GM21723 (cell line): Measurements from ENCODE around the gene PTPRS.
"Not testable (repeated sequence)": the region's sequence is repeated elsewhere in the genome, so short reads cannot be mapped to it uniquely, and the experiment has no call there.

ENCODE experiments used
- ATAC-seq: cut with Tn5 transposase; IDR thresholded peaks from one replicate; pipeline ENCODE4 v1.9.1; 2021; ENCODE audit warnings: mild to moderate bottlenecking, moderate library complexity; ENCODE audit not compliant: unreplicated experiment

Gene PTPRS

DNA sequence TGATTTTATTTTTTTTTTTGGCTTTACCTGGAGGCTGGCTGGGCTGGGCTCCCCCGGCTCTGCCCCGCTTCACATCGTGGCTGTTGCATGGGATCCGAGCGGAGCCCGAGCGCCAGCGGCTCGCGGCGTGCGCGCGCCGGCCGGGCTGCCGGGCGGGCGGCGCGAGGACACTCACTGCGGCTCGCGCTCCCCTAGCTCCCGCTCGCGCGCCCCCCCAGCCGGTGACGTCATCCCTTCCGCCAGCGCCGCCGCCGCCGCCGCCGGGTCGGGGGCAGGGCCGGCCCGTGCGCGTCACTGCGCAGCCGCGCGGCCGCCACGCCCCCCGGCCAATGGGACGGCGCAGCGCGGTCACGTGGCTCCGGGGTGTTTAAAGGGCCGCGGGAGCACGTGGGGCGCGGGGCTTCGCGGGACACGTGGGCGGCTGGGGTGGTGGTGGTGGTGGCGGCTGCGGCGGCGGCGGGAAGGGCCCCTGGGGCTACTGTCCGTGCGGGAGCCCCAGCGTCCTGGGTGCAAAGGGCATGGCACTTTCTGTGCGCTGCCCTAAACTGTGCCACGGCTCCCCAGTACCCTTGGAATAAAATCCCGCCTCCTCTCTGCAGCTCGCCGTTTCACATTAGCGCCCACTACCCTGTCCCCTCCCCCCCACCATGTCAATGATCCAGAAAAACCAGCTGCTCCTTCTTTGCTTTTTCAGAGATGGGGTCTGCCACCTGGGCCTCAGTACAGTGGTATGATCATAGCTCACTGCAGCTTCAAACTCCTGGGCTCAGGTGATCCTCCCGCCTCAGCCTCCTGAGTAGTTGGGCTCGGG lies at the start of gene PTPRS:
TSS of gene PTPRS (minus strand) at position 176 of the 811 bp plus-strand sequence. CDS start 54,672 bp downstream, outside the sequence.
- ATAC-seq, result no peak

DNA sequence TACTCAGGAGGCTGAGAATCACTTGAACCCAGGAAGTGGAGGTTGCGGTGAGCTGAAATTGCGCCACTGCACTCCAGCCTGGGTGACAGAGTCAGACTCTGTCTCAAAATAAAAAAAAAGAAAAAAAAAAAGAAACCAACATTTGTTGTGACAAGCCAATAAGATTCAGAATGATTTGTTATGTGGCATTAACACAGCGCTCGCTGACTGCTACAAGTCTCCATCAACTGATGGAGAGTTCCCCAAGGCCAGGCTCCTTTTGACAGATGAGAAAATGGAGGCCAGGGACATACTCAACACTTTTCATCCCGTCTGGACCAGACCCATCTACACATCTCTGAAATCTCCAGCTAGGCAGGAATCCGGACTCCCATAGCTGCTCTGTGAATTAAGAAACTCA lies 48.7 kb upstream of the PTPRS start:
- ATAC-seq, result no peak

DNA sequence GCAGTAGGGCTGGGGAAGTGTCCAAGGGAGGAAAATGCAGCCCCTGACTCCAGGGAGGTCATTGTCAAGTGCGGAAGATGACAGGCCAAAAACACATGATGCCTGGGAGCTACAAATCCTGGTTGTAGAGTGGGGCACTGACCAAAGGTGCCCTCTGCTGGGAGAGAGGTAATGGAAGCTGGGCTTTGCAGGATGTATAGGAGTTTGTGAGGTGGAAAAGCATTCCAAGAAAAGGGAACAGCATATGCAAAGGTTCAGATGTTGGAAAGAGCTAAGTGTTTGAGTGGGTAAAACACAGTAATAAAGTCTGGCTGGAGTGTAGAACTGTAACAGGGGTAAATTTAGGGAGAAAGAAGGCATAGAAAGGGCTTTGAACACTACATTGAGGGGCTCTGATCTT lies 46.9 kb upstream of the PTPRS start:
- ATAC-seq, result no peak

DNA sequence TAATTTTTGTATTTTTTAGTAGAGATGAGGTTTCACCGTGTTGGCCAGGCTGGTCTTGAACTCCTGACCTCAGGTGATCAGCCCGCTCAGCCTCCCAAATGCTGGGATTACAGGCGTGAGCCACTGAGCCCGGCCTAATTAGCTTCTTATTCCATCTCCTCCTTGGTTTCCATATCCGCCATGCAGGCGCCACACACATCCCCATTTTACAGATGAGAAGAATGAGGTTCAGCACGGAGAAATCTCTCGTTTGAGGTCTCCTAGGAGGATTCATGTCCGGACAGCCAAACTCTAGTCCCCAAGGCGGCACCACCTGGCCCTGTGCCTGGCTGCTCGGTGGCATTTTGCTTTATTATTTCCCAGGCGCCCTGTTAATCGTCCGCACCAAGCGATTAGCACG lies 46.2 kb upstream of the PTPRS start:
- ATAC-seq, result no peak

DNA sequence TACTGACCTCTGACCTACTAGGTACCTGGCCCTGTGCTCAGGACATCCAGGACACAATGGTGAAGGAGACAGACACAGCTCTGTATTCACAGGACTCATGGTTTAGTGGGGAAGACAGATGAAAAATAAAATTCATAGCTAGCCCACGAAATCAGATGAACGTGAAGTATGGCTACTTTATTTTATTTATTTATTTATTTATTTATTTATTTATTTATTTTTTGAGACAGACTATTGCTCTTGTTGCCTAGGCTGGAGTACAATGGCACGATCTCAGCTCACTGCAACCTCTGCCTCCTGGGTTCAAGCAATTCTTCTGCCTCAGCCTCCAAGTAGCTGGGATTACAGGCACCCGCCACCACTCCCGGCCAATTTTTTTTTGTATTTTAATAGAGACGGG lies 40.6 kb upstream of the PTPRS start:
- ATAC-seq, result not testable (repeated sequence)

DNA sequence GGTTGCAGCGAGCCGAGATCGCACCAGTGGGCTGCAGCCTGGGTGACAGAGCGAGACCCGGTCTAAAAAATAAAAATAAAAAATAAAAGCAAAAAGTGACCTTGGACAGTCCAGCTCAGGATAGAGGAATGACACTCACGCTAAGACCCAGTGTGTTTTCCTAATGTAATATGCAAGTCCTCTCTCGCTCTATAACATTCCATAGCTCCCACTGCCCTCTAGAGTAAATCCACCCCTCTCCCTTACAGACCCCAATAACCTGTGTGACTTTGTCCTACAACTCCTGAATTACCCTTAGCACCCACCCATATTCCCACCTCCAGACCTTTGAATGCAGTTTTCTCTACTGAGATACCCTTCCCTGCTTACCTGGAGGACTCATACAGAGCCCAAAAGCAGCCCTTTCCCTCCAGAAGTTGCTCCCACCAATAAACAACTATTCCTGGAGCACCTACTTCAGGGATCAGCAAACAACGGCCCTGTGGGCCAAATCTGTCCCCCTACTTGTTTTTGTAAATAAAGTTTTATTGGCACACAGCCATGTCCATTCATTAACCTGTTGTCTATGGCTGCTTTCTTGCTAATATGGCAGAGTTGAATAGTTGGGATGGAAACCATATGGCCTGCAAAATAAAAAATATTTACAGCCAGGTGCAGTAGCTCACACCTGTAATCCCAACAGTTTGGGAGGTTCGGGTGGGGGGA lies 39.8 kb upstream of the PTPRS start:
- no peak for ATAC-seq

DNA sequence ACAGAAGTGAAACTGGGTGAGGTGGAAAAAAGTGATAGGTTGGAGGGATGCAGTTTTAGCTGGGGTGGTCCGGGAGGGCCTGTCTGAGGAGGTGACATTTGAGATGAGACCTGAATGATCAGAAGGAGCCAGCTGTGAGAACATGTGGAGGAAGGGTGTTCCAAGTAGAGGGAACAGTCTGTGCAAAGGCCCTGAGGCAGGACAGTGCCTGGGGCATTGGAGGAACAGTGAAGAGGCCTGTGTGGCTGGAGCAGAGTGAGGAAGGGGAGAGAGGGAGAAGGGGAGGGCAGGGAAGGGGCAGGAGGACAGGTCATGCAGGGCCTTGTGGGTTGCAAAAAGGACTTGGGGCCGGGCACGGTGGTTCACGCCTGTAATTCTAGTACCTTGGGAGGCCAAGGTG lies 36.3 kb upstream of the PTPRS start:
- no peak for ATAC-seq

DNA sequence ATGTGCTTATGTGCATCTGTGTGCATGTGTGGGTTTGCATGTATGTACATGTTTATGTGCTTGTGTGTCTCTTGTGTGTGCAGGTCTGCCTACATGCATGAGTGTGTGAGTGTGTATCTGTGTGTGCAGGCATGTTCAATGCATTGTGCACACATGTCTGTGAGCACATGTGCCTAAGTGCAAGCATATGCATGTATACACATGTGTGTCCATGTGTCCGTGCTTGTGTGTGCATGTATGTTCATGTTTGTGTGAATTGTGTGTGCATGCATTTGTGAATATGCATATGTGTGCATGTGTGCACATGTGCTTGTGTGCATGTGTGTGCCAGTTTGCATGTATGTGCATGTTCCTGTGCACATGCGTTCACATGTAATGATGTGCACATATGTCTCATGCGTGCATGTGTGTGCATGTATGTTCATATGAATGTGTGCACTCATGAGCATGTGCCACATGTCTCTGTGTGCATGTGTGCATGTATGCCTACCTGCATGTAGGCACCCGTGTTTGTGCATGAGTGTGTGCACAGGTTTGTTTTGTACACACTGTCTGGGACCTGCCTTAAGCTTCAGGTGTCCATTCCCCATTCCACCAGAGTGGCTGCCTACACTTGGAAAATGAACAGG lies 32.1 kb upstream of the PTPRS start:
- no peak for ATAC-seq

DNA sequence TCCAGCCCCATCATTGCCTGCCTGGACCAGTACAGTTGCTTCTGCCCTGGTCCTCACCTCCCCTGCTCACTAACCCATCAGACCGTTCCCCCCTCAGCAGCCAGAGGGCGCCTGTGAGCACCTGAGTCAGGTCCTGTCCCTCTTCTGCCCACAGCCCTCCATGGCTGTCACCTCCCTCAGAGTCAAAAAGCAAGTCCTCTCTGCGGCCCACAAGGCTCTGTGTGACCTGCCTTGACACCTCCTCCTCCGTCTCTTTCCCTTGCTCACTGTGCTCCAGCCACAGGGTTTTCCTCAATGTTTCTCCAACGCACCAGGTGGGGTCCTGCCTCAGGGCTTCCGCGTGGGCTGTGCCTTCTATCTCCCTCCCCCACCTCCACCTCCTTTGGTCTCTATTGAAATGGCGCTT lies 29.4 kb upstream of the PTPRS start:
- ATAC-seq, result no peak

DNA sequence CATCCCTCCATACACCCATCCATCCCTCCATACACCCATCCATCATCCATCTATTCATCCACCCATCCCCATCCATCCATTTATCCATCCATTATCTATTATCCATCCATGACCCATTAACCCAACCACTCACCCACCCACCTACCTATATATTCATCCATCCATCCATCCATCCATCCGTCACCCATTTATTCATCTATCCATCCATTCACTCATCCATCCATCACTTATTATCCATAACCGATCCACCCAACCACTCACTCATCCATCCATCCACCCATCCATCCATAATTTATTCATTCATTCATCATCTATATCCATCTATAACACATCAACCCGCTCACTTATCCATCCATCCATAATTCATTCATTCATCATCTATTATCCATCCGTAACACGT lies 28.7 kb upstream of the PTPRS start:
- ATAC-seq, result no peak

DNA sequence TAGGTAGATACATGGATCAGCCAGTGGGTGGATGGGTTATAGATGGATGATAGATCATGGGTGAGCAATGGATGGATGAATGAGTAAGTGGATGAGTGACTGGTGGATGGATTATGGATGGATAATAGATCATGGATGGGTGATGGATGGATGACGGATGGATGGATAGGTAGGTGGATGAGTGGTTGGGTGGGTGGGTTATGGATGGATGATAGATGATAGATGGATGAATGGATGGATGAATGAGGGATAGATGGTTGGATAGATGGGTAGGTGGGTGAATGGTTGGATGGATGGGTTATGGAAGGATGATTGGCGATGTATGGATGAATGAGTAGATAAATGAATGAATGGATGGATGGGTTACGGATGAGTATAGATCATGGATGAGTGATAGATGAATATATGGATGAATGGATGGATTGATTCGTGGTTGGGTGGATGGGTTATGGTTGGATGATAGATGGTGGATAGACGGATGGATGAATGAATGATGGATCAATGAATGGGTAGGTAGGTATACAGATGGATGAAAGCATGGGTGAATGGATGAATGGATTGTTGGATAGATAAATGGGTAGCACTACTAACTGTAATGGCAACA lies 27.0 kb upstream of the PTPRS start:
- ATAC-seq, result no peak

DNA sequence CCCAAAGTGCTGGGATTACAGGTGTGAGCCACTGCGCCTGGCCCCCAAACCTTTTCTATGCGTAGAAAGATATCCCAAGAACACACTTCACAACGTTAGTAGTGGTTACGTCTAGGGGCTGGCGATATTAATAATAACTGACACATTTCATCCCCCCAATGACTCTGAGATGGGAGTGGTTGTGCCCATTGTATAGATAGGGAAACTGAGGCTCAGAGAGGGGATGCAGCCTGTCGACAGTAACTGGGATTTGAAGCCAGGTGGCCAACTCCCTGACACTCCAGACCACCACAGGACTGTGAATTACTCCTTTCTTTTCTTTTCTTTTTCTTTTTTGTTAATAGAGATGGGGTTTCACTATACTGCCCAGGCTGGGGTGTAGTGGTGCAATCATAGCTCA lies 25.3 kb upstream of the PTPRS start:
- no peak for ATAC-seq

DNA sequence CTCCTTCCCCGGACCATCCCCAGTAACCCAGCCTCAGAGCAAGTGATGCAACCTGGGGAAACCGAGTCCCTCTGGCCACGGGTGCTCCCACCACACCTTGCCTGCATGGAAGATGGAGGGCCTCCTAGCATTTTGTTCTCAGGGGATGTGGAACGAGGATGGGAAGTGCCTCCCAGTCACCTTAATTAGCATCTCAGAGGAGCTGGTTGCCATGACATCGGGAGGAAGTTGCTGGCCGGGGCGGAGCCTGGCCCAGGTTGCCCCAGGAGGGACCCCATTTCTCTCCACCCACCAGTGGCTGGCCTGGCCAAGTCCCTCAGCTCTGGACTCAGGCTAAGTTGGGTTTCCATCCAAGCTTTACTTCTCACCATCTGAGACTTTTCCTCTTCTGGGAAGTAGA lies 24.1 kb upstream of the PTPRS start:
- no peak for ATAC-seq

DNA sequence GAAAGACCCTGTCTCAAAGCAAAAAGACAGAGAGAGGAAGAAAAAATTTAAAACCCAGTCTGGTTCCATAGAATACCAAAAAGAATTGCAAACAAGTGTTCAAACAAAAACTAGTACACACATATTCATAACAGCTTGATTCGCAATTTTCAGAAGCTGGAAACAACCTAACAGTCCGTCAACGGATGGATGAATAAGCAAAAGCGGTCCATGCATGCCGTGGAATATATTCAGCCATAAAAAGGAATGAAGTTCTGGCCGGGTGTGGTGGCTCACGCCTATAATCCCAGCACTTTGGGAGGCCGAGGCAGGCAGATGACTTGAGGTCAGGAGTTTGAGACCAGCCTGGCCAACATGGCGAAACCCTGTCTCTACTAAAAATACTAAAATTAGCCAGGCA lies 21.2 kb upstream of the PTPRS start:
- ATAC-seq, result not testable (repeated sequence)

DNA sequence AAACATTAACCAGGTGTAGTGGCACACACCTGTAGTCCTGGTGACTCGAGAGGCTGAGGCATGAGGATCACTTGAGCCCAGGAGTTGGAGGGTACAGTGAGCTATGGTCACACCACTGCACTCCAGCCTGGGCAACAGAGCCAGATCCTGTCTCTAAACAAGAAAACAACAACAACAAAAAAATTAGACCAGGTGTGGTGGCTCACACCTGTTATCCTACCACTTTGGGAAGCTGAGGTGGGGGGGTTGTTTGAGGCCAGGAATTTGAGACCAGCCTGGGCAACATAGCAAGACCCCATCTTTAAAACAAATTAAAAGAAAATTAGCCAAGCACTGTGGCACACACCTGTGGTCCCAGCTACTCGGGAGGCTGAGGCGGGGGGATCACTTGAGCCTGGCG lies 20.8 kb upstream of the PTPRS start:
- ATAC-seq, result no peak

DNA sequence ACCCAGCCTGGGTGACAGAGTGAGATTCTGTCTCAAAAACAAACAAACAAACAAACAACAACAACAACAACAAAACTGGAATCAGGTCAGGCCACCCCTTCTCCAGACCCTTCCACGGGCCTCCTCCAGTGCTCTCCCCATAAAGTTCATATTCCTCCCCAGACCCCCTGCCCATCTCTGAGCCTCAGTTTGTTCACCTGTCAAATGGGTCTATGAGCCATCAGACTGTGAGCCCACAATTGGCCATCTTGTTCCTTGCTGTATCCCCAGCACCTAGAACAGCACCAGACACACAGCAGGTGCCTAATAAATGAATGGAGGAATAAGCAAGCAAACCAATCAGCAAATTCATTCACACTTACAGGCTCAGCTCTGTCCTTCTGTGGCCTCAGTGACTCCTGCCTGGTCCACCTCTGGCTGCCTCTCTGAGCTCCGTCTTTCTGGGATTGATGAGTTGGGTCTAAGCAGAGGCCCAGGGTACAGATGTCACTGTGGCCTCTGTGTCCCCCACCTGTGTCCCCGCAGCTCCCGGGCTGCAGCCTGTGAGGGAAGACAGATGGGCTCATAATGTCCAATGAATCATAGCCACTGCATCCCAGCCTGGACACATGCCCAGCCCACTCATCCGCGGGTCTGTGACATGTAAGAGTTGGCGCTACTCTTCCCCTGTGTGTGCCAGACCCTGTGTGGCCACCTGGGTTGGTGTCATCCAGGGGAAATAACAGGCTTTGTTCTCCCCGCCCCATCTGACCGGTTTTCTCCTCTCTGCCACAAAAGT lies 19.6 kb upstream of the PTPRS start:
- ATAC-seq, result no peak

DNA sequence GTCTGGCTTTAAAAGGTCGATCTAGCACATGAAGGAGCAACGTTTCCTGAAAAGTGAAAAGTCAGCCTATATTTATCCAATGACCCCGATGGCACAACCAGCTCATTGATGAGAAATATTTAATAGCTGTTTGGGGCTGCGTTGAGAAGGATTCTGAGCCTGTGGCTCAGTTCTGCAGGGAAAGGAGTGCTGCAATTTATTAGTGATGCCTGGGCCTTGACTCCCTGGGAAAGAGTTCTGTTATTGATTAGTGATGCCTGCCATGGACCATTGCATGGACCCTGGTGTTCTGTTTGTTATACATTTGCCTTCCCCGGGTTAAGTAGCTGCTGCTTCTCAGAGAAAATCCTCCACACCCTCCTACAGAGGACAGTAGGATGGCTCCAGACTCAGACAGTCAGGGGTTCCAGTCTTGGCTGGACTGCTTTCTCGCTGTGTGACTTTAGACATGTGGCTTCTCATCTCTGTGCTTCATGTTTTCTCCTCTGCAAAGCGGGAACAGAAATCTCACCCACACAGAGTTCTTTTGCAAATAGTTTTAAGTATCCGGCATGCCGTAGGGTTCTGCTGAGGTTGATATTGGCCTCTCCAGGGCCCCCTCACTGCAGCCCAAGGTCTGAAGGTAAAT lies 17.7 kb upstream of the PTPRS start:
- ATAC-seq, result no peak

DNA sequence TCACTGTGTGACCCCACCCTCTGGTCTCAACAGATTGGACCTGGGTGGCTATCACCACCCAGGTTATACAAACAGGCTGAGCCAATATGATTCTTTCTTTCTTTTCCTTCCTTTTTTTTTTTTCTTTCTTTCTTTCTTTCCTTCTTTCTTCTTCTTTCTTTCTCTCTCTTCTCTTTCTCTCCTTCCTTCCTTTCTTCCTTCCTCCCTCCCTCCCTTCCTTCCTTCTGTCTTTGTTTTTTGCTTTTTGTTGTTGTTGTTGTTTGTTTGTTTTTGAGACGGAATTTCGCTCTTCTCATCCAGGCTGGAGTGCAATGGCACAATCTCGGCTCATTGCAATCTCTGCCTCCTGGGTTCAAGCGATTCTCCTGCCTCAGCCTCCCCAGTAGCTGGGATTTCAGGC lies 17.0 kb upstream of the PTPRS start:
- ATAC-seq, result no peak

DNA sequence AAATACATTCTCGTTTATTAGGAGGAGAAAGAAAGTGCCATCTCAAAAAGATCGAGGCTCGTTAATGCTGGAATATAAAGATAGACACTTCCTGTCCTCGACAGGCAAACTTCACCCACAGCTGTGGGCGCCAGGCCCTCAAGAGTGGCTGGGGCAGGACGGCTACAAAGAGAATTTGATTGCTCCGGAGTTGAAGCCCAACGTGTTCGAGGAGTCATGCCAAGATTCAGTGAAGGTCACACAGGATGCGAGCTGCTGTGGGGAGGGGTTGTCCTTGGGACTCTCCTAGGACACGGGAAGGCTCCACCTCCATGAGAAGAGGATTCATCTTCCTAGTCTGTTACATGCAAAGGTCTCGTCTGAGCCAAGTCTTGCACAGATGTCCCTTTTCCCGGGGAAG lies 16.3 kb upstream of the PTPRS start:
- ATAC-seq, result no peak

DNA sequence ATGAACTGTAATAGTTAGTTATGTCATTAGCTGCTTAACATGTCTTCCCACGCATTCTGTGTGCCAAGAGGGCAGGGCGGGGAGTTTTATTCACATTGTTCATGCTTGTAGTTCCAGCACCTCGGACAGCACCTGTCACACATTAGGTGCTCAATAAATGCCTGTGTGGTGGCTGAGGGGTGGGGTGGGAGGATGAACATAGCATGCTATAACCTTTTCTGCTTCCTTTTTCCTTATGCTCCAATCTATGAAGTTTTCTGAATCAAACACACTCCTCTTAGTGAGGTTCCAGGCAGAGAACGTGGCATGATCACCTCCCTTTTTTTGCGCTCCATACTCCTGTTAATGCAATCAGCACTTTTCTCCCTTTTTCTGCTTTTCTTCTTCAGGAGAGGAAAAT lies 15.8 kb upstream of the PTPRS start:
- ATAC-seq, result no peak
